ENCODE measurements around the gene DPY19L3.
"Not testable (repeated sequence)": the region's sequence is repeated elsewhere in the genome, so short reads cannot be mapped to it uniquely, and the experiment has no call there.

Gene DPY19L3

DNA sequence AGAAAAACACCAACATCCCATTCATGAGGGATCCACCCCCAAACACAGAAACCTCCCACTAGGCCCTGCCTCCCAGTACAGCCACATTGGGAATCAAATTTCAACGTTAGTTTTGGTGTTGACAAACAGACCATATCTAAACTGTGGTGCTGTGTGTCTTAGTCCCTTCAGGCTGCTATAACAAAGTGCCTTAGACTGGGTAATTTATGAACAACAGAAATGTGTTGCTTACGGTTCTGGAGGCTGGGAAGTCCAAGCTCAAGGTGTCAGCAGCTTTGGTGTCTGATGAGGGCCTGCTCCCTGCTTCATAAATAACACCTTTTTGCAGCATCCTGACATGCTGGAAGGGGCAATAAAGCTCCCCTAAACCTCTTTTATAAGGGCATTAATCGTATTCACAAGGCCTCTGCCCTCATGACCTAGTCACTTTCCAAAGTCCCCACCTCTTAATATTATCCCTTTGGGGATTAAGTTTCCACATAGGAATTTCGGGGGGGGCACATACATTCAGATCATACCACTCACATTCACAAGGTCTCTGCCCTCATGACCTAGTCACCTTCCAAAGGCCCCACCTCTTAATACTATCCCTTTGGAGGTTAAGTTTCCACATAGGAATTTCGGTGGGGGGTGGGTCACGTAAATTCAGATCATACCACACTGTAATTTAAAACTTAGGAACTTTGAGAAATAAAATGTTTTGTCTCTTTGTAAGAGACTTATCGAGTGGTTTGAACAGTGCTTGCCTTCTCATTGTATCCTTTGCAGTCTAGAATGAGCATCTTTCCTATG lies 32.6 kb upstream of the DPY19L3 start:
- TF ChIP-seq POLR2A (IDR thresholded peaks at IDR 0.05; ENCODE audit: low read depth, low read length), result no peak
- no peak for FAIRE-seq
- DNase-seq (ENCODE audit: insufficient read length, low spot score), result no peak

DNA sequence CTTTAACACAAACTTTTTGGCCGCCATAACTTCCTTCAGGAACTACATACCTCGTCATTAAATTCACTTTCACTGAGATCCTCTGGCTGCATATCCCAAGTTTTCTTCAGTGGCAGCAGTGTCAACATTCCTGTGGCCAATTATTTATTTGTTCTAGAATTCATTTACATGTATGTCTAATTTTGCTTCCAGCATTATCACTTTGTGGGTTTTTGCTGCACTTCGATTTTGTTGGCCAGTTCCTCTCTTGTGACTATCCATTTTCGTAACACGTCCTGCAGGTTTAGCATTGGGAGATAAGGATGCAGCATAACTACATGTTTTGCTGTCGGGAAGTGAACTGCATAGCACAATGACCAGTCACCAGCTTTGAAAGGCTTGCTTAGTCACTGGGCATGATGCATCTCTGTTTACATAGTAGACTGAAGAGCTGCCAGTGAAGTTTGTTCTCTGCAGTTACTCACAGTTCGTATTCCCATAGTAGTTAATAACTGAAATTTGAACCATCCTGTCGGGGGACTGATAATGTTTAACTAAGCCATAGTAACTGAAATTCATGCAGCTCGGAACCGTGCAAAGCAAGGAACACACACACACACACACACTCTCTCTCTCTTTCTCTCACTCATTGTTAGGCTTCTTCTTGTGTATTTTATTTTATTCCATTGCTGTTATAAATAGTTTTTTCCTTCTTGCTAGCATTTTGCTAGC lies 31.8 kb upstream of the DPY19L3 start:
- TF ChIP-seq POLR2A (IDR thresholded peaks at IDR 0.05; ENCODE audit: low read depth, low read length), result no peak
- FAIRE-seq (peak; percentile 99), DNase-seq (ENCODE audit: insufficient read length, low spot score) (peak; percentile 47)

DNA sequence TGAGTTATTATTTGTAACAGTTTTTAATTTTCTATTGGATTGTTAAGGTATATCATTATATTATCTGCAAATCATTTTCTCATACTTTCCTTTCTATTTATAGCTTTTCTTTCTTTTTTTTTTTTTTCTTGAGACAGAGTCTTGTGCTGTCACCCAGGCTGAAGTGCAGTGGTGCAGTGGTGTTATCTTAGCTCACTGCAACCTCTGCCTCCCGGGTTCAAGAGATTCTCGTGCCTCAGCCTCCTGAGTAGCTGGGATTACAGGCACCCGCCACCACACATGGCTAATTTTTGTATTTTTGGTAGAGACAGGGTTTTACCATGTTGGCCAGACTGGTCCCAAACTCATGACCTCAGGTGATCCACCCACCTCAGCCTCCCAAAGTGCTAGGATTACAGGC lies 31.2 kb upstream of the DPY19L3 start:
- FAIRE-seq; DNase-seq (ENCODE audit: insufficient read length, low spot score): not testable (repeated sequence)

DNA sequence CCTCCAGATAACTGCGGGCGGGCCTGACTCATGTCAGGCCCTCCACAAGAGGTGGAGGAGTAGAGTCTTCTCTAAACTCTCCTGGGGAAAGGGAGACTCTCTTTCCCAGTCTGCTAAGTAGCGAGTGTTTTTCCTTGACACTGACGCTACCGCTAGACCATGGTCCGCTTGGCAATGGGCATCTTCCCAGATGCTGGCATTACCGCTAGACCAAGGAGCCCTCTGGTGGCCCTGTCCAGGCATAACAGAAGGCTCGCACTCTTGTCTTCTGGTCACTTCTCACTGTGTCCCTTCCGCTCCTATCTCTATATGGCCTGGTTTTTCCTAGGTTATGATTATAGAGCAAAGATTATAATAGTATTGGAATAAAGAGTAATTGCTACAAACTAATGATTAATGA lies 28.5 kb upstream of the DPY19L3 start:
- DNase-seq (ENCODE audit: insufficient read length, low spot score); FAIRE-seq: not testable (repeated sequence)

DNA sequence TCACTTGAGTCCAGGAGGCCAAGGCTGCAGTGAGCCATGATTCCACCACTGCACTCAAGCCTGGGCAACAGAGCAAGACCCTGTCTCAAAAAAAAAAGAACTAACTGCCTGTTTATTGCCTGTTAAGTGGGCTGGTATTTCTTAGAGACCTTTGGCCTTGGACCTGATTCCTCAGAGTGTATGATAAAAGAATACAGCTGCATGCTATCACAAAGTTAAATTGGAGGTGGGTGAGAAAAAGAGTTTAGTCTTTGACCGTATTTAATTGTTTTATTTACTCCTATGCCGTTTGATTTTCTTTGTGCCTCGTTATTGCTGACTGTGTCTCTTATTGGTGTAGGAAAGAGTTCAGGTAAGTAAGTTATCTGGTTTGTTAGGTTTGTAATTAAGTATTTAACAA lies 25.3 kb upstream of the DPY19L3 start:
- no peak for FAIRE-seq
- TF ChIP-seq POLR2A (IDR thresholded peaks at IDR 0.05; ENCODE audit: low read depth, low read length), result no peak
- no peak for DNase-seq (ENCODE audit: insufficient read length, low spot score)

DNA sequence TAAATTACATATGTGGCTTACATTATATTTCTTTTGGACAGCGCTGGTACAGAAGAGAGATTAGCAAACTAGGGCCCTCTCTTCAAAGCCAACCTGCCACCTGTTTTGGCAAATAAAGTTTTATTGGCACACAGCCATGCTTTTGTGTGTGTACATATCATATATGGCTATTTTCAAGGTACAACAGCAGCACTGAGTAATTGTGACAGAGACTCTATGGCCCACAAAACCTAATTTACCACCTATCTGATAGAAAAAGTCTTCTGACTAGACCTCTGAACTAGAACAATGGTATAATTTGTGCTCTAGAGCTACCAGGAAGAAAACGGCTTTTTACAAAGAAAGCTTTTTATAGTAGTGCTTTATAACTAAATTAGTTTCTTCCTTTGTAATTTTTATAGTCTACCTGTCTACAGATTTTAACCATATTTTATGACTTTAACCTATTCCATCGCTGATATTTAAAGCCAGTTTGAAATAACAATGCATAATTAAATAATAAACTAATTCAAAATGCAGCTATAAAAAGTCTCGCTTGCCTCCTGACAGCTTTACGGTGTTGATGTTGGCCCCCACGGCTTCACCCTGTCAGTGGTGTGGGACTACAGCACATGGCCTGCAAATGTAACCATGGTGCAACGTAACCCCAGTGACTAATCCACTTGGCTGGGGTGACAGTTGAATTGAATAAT lies 17.7 kb upstream of the DPY19L3 start:
- TF ChIP-seq POLR2A (IDR thresholded peaks at IDR 0.05; ENCODE audit: low read depth, low read length), result no peak
- FAIRE-seq (peak; percentile 11), DNase-seq (ENCODE audit: insufficient read length, low spot score) (peak; percentile 20)

DNA sequence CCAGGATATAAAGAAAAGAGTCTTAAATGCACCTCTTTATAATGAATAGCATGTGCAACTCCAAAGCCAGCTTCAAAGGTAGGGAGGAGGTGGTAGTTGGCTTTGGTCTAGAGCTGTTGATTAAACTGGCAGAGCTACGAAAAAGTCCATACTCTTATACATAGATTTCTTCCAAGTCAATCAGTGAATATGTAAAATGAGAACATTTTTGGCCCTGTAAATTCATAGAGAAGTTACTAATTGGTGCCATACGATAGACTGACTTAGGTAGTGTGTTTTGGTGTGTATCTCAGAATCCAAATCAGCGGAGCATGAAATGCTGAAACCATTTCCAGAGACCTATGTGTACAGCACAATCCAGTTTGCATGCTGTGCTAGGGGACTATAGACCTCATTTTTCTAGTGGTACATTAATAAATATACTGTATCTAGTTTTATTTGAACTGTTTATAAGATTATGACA lies 17.1 kb upstream of the DPY19L3 start:
- no peak for TF ChIP-seq POLR2A (IDR thresholded peaks at IDR 0.05; ENCODE audit: low read depth, low read length)
- DNase-seq (ENCODE audit: insufficient read length, low spot score), result no peak
- no peak for FAIRE-seq

DNA sequence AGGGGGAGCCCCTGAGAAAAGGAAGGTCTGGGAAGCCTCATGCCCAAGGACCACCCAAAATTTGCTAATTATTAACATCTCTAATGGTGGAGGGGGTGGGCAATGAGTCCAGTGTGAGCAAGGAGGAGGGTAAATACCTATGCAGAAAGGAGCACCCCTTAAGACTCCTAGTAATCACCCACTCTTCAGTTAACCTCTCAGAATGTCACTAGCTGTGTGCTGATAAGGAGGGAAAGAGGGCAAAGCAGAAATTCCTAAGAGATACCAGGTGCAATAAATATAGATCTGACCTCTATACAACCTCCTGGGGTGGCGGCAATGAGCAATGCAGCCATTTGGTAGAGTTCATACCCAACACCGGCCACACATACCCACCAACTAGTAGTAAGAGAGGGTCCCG lies 12.7 kb upstream of the DPY19L3 start:
- no peak for DNase-seq (ENCODE audit: insufficient read length, low spot score)
- TF ChIP-seq POLR2A (IDR thresholded peaks at IDR 0.05; ENCODE audit: low read depth, low read length), result no peak
- no peak for FAIRE-seq

DNA sequence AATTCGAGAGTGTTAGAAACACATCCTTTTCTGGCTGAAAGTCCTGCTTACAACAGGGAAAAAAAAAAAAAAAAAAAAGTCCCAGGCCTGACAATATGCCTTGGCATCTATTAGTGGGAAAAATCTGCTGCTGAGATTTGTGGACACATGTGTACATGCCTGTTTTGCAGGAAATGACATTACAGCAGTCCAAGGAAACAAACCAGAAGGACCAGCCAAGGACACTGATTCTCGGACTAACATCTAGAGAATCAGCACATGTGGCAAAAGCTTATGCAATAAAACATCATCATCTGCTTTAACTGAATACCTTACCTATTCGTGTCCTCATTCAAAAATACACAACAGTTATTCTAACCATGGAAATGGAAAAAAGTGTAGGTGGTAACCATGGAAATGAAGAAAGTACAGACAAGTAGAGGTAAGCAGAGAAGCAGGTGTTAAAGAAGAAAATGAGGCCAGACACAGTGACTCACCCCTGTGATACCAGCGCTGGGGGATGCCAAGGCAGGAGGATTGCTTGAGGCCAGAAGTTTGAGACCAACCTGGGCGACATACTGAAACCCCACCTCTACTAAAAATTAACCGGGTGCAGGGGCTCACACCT lies 9.4 kb upstream of the DPY19L3 start:
- FAIRE-seq (no peak), DNase-seq (ENCODE audit: insufficient read length, low spot score) (no peak)
- TF ChIP-seq POLR2A (IDR thresholded peaks at IDR 0.05; ENCODE audit: low read depth, low read length), result no peak

DNA sequence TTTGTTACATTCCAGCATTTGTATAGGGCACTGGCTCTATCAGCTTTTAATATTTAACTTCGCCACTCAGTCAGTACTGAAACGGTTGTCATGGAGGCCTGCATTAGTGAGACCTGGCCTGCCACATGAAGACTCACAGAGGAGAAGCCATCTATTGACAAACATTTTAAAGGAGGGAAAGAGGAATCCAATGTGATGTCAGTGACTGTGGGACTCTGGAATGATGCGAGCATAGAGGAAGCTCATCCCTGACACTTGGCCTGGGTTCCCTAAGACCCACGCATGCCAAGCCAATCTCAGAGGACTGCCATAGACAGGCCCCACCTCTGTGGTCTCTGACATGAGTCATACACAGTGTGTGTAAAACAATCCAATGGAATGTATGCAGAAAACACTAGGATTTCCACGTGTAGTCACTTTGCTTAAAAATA lies 7.9 kb upstream of the DPY19L3 start:
- TF ChIP-seq POLR2A (IDR thresholded peaks at IDR 0.05; ENCODE audit: low read depth, low read length), result no peak
- FAIRE-seq (peak; percentile 30), DNase-seq (ENCODE audit: insufficient read length, low spot score) (peak; percentile 49)

DNA sequence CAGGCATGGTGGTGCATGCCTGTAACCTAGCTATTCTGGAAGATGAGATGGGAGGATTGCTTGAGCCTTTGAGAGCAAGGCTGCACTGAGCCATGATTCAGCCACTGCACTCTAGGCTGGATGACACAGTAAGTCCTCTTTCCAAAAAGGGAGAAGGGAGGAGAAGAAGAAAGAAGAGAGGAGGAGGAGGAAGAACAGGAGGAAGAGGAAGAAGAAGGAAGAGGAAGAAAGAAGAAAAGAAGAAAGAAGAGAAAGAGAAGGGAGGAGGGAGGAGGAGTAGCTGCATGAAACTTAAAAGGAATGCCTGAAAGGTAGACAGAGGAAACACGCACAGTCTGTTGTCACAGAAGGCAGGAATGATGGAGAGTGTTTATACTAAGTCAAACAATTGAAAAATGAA lies 3.6 kb upstream of the DPY19L3 start:
- FAIRE-seq (no peak), DNase-seq (ENCODE audit: insufficient read length, low spot score) (no peak)
- TF ChIP-seq POLR2A (IDR thresholded peaks at IDR 0.05; ENCODE audit: low read depth, low read length), result no peak

DNA sequence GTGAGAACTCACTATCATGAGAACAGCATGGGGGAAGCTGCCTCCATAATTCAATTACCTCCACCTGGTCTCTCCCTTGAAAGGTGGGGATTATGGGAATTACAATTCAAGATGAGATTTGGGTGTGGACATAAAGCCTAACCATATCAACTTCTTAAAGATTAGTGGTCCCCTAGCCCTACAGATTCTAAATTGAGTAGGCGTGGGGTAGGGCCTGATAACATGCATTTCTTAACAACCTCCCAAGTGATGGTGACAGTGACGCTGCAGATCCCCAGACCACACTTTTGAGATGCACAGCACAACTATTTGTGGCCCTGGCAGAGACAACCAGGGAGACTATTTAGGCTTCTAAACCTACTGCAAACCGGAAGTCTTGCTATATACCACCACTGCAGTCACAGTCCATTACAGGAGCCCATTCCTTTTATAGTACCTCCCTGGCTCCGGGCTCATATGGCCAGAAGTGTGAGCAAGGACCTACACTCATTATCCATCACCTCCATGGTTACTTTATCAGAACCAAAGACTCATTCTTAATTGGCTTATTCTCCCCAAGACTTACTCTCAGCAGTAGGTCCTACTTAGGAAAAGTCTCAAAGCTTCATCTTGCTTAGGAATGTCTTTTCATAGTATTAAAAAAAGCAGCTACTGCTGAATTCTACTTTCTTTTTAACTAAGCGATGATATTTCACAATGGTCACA lies 2.1 kb upstream of the DPY19L3 start:
- DNase-seq (ENCODE audit: insufficient read length, low spot score), result no peak
- no peak for FAIRE-seq
- TF ChIP-seq POLR2A (IDR thresholded peaks at IDR 0.05; ENCODE audit: low read depth, low read length), result no peak

DNA sequence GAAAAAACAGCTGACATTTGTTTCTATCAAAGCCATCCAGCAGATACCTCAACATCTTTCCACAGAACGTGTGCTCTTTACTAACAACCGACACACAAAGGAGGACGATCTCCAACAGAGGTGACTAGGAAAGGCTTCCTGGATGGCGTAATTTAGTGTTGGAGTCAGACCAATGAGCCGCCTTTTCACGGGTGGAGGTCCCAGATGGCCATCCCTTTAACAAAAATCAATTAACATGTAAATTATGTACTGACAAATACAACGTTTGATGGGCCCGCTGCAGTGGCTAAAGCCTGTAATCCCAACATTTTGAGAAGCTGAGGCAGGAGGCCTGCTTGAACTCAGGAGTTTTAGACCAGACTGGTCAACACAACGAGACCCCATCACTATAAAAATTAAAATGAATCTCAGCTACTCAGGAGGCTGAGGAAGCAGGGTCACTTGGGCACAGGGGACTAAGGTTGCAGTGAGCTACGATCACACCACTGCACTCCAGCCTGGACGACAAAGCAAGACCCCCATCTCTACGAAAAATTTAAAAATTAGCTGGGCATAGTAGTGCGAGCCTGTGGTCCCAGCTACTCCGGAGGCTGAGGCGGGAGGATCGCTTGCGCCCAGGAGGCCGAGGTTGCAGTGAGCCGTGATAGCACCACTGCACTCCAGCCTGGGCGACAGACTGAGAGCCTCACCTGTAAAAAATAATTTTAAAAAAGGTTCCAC lies 1.2 kb upstream of the DPY19L3 start:
- no peak for DNase-seq (ENCODE audit: insufficient read length, low spot score)
- no peak for TF ChIP-seq POLR2A (IDR thresholded peaks at IDR 0.05; ENCODE audit: low read depth, low read length)
- no peak for FAIRE-seq

All from H54 (cell line).